HG02852 (cell line): ENCODE results near the gene CHCHD6.

Experiments
- ATAC-seq: cut with Tn5 transposase; IDR thresholded peaks from one replicate; pipeline ENCODE4 v1.9.1; 2021; ENCODE audit warnings: mild to moderate bottlenecking, moderate library complexity; ENCODE audit not compliant: unreplicated experiment

The CHCHD6 gene

DNA sequence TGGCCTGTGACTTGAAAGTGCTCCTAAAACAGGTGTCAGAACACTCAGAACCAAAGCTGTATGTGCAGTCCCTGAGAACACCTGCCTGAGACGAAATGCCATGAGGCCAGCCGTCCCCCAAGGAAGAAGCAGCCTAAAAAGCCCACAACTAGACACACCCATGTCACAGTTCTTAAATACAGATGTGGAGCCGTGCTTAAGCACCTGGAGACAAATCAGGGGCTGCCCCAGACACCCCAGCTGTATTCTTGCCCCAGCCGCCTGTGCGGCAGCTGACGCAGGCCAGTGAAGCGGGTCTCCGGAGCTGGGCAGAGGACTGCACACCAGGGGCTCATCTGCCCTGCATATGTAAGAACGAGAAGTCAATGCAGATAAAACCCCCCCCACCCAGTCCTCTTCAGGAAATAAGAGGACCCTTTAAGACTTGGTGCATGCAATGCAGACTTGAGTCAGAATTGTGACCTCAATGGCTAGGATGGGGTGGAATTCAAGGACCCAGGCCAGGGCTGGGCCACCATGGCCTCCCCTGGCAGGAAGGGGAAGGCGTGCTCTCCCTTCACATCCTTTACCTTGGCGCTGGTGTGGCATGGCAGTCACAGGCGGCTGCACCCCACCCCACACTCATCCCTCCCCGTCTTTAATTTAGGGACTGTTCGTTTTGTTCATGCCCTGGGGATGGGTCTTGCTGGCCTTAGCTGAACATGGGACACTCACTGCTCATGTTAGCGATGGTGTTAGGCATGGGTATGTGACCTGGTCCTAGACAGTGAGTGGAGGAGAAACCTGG is 251.2 kb downstream of the CHCHD6 start:
- peak; percentile 69 for ATAC-seq

DNA sequence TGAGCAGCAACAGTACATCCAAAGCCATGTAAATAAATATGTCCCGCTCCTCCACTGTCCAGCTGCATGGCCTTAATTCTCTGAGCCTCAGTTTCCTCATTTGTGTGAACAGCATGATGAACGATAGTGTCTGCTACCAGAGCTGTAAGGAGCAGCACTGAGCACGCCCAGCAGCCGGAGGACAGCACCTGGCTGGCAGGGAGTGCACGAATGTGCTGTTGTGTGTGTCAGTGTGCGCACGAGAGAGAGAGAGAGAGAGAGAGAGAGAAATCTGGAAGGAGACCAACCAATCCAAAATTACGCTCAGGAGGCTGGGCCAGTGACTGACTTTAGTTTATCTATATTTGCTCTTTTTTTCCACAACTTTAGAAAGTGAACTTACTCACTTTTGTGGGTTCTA is 252.3 kb downstream of the CHCHD6 start:
- no peak for ATAC-seq

DNA sequence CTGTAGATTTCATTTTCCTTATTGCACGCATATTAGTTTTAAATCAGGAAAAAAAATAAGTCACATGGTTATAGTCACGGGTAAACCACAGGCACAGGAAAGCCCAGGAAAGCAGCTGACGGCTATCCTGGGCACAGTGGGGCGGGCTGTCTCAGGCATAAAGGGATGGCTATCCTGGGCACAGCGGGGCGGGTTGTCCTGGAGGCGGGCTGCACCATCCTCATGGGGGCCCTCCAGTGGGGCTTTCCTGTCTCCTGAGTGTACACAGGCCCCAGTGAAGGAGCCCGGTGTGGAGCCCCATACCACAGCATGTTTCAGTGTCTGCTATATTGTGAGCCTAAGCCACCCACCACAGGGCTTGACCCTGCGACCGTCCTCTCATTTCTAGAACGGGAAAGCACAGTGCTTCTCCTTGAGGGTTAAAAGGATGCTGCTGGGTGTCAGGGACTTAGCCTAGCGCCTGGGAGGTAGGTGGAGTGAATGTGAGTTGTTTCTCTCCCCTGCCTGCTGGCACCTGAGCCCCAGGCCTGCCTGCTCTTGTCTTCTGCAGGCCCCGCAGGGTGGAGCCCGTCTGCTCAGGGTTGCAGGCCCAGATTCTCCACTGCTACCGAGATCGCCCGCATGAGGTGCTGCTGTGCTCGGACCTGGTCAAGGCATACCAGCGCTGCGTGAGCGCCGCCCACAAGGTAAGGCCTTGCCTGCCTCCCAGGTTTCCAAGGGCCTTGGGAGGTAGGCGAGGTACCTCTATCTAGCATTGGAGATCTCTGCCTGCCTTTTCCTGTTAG is 253.0 kb downstream of the CHCHD6 start:
- no peak for ATAC-seq

DNA sequence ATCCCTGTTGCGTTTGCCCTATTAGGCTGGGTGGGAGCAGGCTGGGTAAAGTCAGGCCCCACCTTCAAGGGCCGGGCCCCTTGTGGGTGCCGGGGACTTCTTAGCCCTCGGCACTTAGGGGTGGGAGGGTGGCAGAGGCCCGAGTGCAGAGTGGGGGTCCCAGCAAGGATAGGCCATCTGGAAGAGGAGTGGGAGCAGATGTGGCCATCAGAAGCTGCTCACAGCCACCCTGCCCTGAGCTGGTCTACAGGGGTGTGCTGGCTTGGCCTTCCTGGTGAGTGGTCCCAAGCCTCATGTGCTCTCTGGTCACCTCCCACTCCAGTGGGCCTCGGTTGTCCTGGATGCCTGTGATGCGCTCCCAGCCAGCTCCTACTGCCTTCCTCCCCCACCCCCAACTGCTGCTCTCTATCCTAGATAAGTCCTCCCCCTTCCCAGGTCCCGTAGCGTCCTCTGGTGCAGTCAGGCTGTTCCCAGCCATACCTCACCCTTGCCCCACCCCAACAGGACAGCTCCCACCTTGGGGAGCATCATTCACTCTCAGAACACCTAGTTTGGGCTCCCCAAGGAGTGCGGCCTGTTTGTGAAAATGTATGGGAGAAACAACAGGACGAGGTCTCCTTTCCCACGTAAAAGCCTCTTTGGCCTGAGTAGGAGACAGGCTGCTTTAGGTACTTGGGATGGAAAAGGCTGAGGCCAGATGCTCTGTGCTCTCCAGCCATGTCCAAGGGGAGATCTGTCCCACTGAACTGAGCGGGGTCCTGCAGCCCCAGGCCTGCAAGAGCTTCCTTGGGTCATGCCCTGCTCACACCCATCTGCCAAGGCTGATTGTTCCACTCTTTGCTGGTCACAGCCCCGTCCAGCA is 254.0 kb downstream of the CHCHD6 start:
- ATAC-seq: no peak

DNA sequence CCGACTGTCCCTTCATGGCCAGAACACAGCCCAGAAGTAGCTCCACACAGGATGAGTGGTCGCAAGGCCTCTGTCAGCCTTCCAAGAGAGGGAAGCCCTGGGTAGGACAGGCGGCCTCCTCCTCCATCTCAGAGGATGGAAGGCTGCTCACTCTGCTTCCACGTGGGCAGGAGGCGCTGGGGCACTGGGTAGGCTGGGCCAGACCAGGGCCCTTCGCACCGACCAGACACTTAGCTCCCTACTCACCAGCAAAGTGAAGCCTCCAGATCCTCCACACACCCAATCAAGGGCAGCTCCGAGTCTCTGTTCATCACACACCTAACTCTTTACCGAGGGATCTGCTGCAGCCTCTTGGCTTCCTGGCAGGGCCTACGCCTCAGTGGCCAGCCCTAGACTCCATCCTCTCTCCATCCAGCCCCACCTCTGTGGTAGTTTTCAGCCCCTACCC is 254.6 kb downstream of the CHCHD6 start:
- ATAC-seq: no peak

DNA sequence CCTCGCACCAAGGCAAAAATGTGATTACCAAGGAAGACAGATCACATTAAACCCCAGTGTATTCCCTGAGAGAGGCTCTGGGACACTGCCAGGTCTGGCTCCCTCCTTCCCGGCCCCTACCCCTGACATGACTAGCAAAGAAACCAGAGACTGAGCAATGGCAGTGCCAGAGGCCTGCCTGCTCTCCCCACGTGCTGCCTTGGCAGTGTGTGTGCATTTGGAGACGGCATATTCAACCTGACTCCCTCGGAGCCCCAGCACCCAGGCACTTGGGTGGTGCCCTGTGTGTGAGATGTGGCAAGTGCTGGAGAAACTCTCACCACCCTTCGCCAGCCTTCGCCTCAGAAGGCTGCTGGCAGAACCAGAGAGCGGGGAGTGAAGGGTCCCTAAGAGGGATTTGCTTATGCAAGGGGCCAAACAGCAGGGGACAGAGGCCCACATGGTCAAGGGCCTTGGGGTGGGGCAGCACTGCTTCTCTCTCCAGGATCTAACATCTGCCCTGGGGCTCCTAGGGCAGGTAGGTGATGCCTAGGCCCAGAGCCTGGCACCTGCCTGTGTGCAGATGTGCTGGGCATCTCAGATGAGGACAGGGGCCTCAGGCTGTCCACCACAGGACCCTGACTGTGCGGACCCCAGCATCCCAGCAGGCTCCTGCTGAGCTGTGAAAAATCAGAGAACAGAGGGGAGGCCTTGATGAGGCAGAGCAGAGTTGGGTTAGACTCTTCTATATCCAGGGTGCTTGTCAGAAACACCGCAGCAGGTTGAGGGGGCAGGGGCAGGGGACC is 255.3 kb downstream of the CHCHD6 start:
- no peak for ATAC-seq

DNA sequence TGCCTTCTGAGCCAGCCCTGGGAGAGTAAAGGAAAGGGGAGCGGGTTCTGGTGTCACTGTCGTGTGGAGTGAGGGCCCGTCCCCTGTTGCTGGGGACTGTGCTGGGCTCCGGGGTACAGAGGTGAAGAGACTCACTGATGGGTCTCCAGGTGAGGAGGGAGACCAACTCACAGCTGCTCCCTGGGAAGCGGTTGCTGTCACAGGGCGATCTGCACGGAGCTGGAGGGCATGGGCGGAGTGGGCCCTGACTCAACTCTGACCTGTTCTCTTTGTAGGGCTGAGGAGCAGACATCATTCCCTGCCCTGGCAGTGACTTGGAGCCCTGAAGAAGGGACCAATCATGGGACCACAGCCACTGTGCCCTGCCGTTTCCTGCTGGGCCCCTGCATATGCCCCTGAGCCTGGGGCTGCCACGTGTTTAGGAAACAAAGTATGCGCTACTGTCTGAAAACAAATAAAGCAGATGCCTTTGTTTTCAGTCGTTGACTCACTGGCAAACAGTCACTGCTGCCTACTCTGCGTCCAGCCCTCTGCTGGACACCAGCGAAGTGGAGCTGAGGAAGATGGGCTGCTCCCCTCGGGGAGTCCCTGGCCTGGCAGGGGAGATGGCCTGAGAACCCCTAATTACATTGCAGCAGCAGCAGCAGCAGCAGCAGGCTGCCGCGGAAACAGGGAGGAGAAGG is 256.0 kb downstream of the CHCHD6 start:
- ATAC-seq: no peak

DNA sequence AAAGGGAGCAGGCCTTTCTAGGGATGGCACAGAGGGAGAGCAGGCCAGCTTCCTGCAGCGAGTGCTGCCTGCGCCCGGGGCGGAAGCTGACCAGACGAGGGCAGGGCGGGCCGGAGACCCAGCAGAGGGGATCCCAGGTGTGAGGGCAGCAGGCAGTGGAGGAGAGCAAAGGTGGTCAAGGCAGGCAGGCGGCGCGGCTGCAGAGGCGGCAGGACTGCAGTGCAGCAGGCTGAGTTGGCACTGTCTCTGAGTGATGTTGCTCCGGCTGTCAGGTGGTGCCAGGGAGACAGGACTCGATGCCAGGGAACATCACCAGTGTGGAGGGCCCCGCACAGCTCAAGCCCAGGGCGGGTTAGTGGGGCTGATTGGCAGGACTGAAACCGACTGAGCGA is 256.6 kb downstream of the CHCHD6 start:
- no peak for ATAC-seq

DNA sequence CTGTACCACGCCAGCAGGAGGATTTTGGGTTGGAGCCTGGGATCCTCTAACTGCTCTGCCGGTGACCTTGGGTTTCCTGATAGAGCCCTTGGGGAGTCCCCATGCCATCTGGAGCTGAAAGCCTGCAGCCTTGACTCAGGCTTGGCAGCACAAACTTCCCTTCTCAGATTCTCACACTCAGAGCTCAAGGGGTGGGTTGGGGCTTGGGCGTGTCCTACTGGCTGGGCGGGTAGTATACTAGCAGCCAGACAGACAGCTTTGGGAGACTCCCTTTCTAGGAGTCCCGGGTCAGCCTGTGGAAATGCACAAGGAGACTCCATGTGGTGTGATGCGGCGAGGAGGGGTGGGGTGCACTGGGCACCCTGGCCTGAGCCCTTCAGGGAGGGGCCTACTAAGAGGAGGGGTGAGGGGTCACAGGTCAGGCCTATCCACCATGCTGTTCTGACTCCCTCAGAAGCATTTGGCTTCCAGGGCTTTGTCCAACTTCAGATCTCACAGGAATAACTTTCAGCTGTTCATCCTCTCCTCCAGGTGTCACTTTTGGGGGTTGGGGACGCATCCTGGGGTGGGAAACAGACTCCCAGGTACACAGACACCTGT is 257.3 kb downstream of the CHCHD6 start:
- ATAC-seq: no peak

DNA sequence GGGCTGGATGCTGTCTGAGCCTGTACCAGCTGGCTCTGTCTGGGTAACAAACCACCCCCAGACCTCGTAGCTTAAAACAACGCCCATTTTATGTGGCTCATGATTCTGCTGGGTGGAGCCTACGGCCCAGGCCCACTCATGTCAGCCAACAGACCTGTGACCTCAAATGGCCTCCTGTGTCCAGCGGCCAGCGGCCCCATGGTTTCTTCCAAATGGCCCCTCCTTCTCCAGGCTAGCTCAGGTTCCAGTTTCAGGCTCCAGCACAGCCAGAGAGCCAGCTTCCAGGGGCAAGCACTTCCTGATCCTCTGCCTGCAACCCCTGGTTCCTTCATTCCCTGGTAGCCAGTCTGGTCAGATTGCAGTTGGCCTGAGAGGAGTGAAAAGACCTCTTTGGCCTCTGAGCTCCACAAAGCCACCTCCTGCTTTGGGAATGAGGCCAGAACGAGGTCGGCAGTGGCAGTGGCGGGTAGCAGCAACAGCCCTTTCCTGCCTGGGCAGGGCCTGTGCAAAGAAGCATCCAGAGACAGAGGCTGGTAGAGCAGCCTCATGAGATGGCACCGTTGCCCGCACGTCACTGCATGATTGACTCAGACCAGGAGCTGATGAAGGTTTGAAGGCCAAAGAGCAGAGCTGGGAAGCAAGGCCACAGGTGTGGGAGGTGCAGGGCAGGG is 257.9 kb downstream of the CHCHD6 start:
- ATAC-seq: no peak

DNA sequence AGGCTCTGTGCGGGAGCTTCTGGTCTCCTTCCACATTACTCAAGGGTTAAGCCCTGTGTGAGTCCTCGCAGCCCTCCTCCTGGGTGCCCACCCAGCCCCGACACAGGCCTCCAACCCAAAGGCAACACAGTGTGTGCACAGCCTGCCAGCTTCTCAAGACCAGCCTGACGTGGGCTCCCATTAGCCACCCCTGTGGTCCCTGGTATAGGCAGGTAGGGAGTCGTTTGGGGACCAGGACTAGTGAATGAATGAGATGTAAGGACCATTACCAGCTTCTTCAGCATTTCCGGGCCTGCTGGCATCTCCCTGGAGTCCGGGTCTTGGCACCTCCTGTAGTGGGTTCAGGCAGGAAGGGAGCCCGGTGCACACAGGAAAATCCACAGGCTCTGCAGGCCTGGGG is 258.7 kb downstream of the CHCHD6 start:
- ATAC-seq: no peak

DNA sequence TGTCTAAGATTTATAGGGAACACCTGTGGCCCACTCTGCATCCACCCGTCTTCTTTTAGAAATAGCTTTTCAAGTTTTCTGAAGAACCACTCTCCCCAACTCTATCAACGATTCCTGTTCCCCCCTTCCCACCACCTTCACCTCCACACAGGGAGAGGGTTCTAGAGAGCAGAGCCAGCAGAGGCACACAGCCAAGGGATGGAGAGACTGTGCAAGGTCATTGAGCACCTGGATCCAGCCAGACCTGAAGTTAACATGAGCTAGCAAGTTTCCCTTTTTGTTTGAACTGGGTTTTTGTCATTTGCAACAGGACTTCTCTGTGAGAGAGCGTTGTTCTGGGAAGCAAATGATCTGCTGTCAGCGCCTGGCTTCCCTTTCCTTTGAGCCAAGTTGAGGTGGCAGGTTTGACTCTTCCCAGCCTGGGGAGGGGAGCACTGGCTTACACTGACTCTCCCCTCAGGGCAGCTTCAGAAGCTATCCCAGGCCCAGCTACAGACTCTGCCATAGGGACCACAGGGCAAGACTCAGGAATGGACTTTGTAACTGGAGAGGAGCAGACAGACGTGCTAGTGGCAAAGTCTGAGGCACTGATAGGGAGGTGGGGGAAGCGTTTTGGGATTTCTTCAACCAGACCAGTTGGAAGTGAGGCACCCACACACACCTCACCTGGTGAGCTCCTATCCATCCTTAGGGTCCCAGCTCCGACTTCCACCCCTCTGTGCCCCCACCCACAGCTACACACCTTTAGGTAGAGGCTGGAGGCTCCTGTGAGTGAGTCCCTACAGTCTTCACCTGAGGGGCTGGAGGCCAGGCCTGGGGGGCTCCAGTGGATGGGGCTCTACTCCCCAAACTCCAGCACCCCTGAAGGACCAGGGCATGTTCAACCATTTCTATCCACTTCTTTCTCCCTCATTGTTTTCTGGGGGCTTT is 259.5 kb downstream of the CHCHD6 start:
- ATAC-seq: no peak

DNA sequence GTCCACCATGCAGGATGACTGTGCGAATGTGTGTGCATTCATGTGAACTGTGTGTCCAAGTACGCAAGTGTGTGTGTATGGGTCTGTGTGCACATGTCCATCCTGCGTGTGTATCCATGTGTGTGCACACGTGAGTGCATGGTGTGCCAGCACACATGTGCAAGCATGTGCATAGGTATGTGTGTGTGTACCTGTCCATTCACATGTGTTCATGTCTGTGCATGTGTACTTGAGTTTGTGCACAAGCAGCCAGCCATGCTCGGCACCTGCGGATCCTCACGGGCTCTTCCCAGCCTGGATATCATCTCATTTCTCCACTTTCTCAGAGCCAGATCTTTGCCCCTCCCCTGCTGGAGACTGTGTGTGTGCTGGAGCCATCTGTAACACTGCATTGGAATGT is 260.2 kb downstream of the CHCHD6 start:
- ATAC-seq: no peak

DNA sequence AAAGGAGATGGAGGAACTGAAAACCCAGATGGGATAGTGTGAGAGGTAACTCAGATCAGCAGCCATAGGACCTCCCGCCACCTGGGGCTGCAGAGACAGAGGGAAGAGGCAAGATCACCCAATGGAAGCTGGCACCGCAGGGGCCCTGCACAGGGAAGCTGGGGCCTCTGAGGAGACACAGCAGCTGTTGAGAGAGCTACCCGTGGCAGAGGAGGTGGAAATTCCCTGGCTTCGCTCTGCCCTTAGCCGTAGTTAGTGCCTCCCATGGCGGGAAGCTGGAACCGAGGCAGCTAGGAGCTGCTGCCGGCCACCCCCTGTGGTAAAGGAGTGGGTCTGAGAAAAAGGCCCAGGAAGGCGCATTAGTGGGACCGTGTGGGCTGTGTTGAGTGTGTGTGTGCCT is 260.9 kb downstream of the CHCHD6 start:
- ATAC-seq: no peak

DNA sequence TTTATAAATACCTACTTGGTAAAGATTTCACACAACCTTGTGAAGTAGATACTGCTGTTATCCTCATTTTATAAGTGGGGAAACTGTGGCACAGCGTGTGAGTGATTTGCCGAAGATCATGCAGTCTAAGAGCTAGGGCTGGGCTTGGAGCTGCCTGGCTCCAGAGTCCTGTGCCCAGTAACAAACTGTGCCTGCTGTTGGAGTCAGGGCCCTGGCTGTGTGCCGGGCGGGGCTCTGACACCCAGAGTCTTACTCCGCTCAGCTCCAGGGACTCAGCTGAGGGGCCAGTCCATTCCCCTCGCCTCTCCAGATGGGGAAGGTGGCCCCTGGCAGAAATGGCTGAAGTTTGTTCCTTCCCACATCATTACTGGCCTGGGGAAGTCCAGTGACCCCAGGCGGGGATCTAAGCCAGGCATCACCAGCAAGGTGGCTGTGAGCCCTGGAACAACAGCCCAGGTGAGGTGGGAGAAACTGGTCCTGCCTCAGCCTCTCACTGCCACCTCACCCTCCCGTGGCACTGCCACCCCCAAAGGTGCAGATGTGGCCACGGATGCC is 261.6 kb downstream of the CHCHD6 start:
- no peak for ATAC-seq

DNA sequence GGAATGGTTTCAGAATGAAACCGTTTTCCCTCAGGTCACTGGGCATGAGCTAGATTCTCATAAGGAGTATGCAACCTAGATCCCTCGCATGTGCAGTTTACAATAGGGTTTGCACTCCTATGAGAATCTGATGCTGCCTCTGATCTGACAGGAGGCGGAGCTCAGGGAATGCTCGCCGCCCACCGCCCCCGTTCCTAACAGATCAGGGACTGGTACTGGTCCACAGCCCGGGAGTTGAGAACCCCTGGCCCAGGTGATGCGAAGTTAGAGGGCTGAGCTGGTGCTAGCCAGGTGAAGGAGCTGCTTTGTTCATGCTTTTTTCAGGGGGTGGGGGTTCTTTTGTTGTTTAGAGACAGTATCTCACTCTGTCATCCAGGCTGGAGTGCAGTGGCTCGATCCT is 263.3 kb downstream of the CHCHD6 start:
- no peak for ATAC-seq
